Rectal smooth muscle tissue (tissue), 1 donor: ENCODE results near the gene ADGRE3.

Experiments used
- H3K27ac ChIP-seq: one replicate; pipeline ENCODE4 v1.7.0; 2013; ENCODE audit warnings: low read depth, low read length, inconsistent platforms
- H3K27me3 ChIP-seq: one replicate; pipeline ENCODE4 v1.7.0; 2013; ENCODE audit warnings: low read length; ENCODE audit not compliant: control insufficient read depth, insufficient read depth
- H3K36me3 ChIP-seq: one replicate; pipeline ENCODE4 v1.7.0; 2013; ENCODE audit warnings: low read length; ENCODE audit not compliant: control insufficient read depth, insufficient read depth
- H3K4me1 ChIP-seq: one replicate; pipeline ENCODE4 v1.7.0; 2013; ENCODE audit warnings: low read length; ENCODE audit not compliant: control insufficient read depth, insufficient read depth
- H3K4me3 ChIP-seq: one replicate; pipeline ENCODE4 v1.7.0; 2013; ENCODE audit warnings: low read length
- H3K9ac ChIP-seq: one replicate; pipeline ENCODE4 v1.7.0; 2013; ENCODE audit warnings: low read length

ADGRE3 gene

GRCh38 chr19:14582894-14583340 is 91.7 kb downstream of the ADGRE3 start, which contains the start of gene CLEC17A:
TSS of gene CLEC17A (plus strand) at chr19:14583084. CDS start at chr19:14583161, 77 bp downstream.
- Histone ChIP-seq H3K4me3 (no peak within 1 kb of the TSS), H3K27me3 (no peaks in the 10 kb centered on the region), H3K9ac (no peak within 1 kb of the TSS), H3K36me3 (no peaks in the 10 kb centered on the region), H3K27ac (no peak within 1 kb of the TSS), H3K4me1 (no peaks in the 10 kb centered on the region)

GRCh38 chr19:14580623-14581237 is 93.9 kb downstream of the ADGRE3 start:
- Histone ChIP-seq H3K27ac (no peak overlapping the region), H3K4me3 (no peak overlapping the region), H3K4me1 (no peaks in the 10 kb centered on the region), H3K36me3 (no peaks in the 10 kb centered on the region), H3K27me3 (no peaks in the 10 kb centered on the region), H3K9ac (no peak overlapping the region)

GRCh38 chr19:14577885-14578427 is 96.7 kb downstream of the ADGRE3 start:
- H3K4me3 ChIP-seq = no peak overlapping the region
- H3K27ac ChIP-seq = no peak overlapping the region
- H3K4me1 ChIP-seq = no peaks in the 10 kb centered on the region
- H3K27me3 ChIP-seq = no peaks in the 10 kb centered on the region
- no peaks in the 10 kb centered on the region for H3K36me3 ChIP-seq
- no peak overlapping the region for H3K9ac ChIP-seq

GRCh38 chr19:14577264-14577663 is 97.4 kb downstream of the ADGRE3 start:
- no peaks in the 10 kb centered on the region for H3K36me3 ChIP-seq
- no peak overlapping the region for H3K9ac ChIP-seq
- H3K4me1 ChIP-seq = no peaks in the 10 kb centered on the region
- no peak overlapping the region for H3K27ac ChIP-seq
- no peak overlapping the region for H3K4me3 ChIP-seq
- H3K27me3 ChIP-seq = no peaks in the 10 kb centered on the region

GRCh38 chr19:14576363-14576762 is 98.3 kb downstream of the ADGRE3 start:
- Histone ChIP-seq H3K27me3 (no peaks in the 10 kb centered on the region), H3K27ac (no peak overlapping the region), H3K4me1 (no peaks in the 10 kb centered on the region), H3K9ac (no peak overlapping the region), H3K36me3 (no peaks in the 10 kb centered on the region), H3K4me3 (no peak overlapping the region)

- no peak overlapping the region for H3K4me3 ChIP-seq
- H3K36me3 ChIP-seq = no peaks in the 10 kb centered on the region
- no peak overlapping the region for H3K9ac ChIP-seq
- no peak overlapping the region for H3K27ac ChIP-seq
- peaks cover 8% of the 10 kb centered on the region for H3K4me1 ChIP-seq
- H3K27me3 ChIP-seq = no peaks in the 10 kb centered on the region
Observed at GRCh38 chr19:14575428-14575980, 99.1 kb downstream of the ADGRE3 start.

GRCh38 chr19:14571695-14572490 is 102.8 kb downstream of the ADGRE3 start, which contains the start of gene NDUFB7:
TSS of gene NDUFB7 (minus strand) at chr19:14572066. CDS start at chr19:14572000, 66 bp downstream.
- no peaks in the 10 kb centered on the region for H3K27me3 ChIP-seq
- H3K9ac ChIP-seq = peak within 1 kb of the TSS; percentile 88
- H3K27ac ChIP-seq = peak within 1 kb of the TSS; percentile 75
- no peaks in the 10 kb centered on the region for H3K36me3 ChIP-seq
- H3K4me1 ChIP-seq = peaks cover 8% of the 10 kb centered on the region
- H3K4me3 ChIP-seq = peak within 1 kb of the TSS; percentile 87

GRCh38 chr19:14570864-14571527 is 103.6 kb downstream of the ADGRE3 start:
- Histone ChIP-seq H3K4me1 (peaks cover 8% of the 10 kb centered on the region), H3K4me3 (peak overlapping the region; percentile 87), H3K27me3 (no peaks in the 10 kb centered on the region), H3K36me3 (no peaks in the 10 kb centered on the region), H3K9ac (peak overlapping the region; percentile 3), H3K27ac (no peak overlapping the region)
